H9 (cell line): ENCODE data around the gene CNNM1. TPM values are rescaled to one million over a fixed set of nuclear protein-coding genes. Genes with fewer than 3 reads are reported as not detected.

Experiments
- DNase-seq: peaks from one replicate; pipeline ENCODE4 v3.0.0-alpha.2; 2017
- H2AFZ ChIP-seq: one replicate; pipeline ENCODE4 v1.6.1; 2013; ENCODE audit warnings: mild to moderate bottlenecking, low read length, control low read depth, moderate library complexity
- H2AK5ac ChIP-seq: 2 replicates; pipeline ENCODE4 v1.6.1; 2013; ENCODE audit warnings: low read length, control low read depth, mixed read lengths; ENCODE audit not compliant: insufficient read length
- H2BK120ac ChIP-seq: one replicate; pipeline ENCODE4 v1.6.1; 2013; ENCODE audit warnings: low read depth, mild to moderate bottlenecking, low read length, control low read depth, inconsistent platforms; ENCODE audit not compliant: poor library complexity, severe bottlenecking
- H2BK12ac ChIP-seq: 2 replicates; pipeline ENCODE4 v1.6.1; 2013; ENCODE audit warnings: low read length, control low read depth, mixed read lengths, low read depth; ENCODE audit not compliant: insufficient read length
- H2BK15ac ChIP-seq: 2 replicates; pipeline ENCODE4 v1.6.1; 2013; ENCODE audit warnings: low read depth, low read length, control low read depth
- H2BK20ac ChIP-seq: one replicate; pipeline ENCODE4 v1.6.1; 2013; ENCODE audit warnings: low read depth, mild to moderate bottlenecking, low read length, control low read depth, inconsistent platforms; ENCODE audit not compliant: poor library complexity, severe bottlenecking
- H2BK5ac ChIP-seq: 2 replicates; pipeline ENCODE4 v1.6.1; 2013; ENCODE audit warnings: low read length, control low read depth, mixed read lengths; ENCODE audit not compliant: insufficient read length
- H3K14ac ChIP-seq: 2 replicates; pipeline ENCODE4 v1.6.1; 2013; ENCODE audit warnings: low read length, control low read depth; ENCODE audit not compliant: insufficient read depth
- H3K18ac ChIP-seq: 2 replicates; pipeline ENCODE4 v1.6.1; 2013; ENCODE audit warnings: low read depth, mild to moderate bottlenecking, mixed read lengths, low read length, control low read depth; ENCODE audit not compliant: insufficient read length
- H3K23ac ChIP-seq: 2 replicates; pipeline ENCODE4 v1.6.1; 2013; ENCODE audit warnings: low read length, control low read depth, mixed read lengths, low read depth; ENCODE audit not compliant: insufficient read length
- H3K23me2 ChIP-seq: 2 replicates; pipeline ENCODE4 v1.6.1; 2013; ENCODE audit warnings: low read depth, mild to moderate bottlenecking, mixed read lengths, low read length, control low read depth; ENCODE audit not compliant: insufficient read length, poor library complexity, severe bottlenecking
- H3K27ac ChIP-seq: 2 replicates; pipeline ENCODE4 v1.5.1; 2013; ENCODE audit warnings: low read length, control low read depth, mixed read lengths, low read depth; ENCODE audit not compliant: insufficient read length
- H3K27me3 ChIP-seq: 2 replicates; pipeline ENCODE4 v1.6.1; 2013; ENCODE audit warnings: low read length, control low read depth, inconsistent platforms; ENCODE audit not compliant: insufficient read depth
- H3K4ac ChIP-seq: 2 replicates; pipeline ENCODE4 v1.6.1; 2013; ENCODE audit warnings: low read depth, mild to moderate bottlenecking, control low read depth, inconsistent platforms, low read length, moderate library complexity
- H3K4me1 ChIP-seq: 2 replicates; pipeline ENCODE4 v1.6.1; 2013; ENCODE audit warnings: low read length, control low read depth, inconsistent platforms; ENCODE audit not compliant: insufficient read depth
- H3K4me2 ChIP-seq: 2 replicates; pipeline ENCODE4 v1.6.1; 2013; ENCODE audit warnings: low read length, control low read depth, mixed read lengths; ENCODE audit not compliant: insufficient read length, insufficient read depth
- H3K56ac ChIP-seq: 2 replicates; pipeline ENCODE4 v1.6.1; 2013; ENCODE audit warnings: low read depth, mild to moderate bottlenecking, mixed read lengths, low read length, control low read depth; ENCODE audit not compliant: insufficient read length
- H3K79me1 ChIP-seq: 2 replicates; pipeline ENCODE4 v1.6.1; 2013; ENCODE audit warnings: low read depth, mild to moderate bottlenecking, moderate library complexity, low read length, control low read depth, inconsistent platforms; ENCODE audit not compliant: insufficient read depth, poor library complexity, severe bottlenecking
- H3K79me2 ChIP-seq: 2 replicates; pipeline ENCODE4 v1.6.1; 2013; ENCODE audit warnings: low read length, control low read depth, inconsistent platforms; ENCODE audit not compliant: insufficient read depth
- H3K9ac ChIP-seq: 2 replicates; pipeline ENCODE4 v1.6.1; 2013; ENCODE audit warnings: low read length, control low read depth, mixed read lengths; ENCODE audit not compliant: insufficient read length; ENCODE audit errors: extremely low read depth
- H3K9me3 ChIP-seq: one replicate; pipeline ENCODE4 v1.6.1; 2013; ENCODE audit warnings: low read depth, low read length, inconsistent platforms; ENCODE audit not compliant: control insufficient read depth
- H3T11ph ChIP-seq: one replicate; pipeline ENCODE4 v1.6.1; 2013; ENCODE audit warnings: mild to moderate bottlenecking, low read length, control low read depth, inconsistent platforms
- H4K20me1 ChIP-seq: one replicate; pipeline ENCODE4 v1.6.1; 2013; ENCODE audit not compliant: control insufficient read depth, insufficient read length, insufficient read depth
- H4K5ac ChIP-seq: 2 replicates; pipeline ENCODE4 v1.6.1; 2013; ENCODE audit warnings: low read depth, mild to moderate bottlenecking, mixed read lengths, low read length, control low read depth; ENCODE audit not compliant: insufficient read length
- H4K8ac ChIP-seq: replicated peaks from 2 replicates; pipeline ENCODE4 v1.6.1; 2013; ENCODE audit warnings: low read length, control low read depth, mixed read lengths, low read depth; ENCODE audit not compliant: insufficient read length
- H4K91ac ChIP-seq: 2 replicates; pipeline ENCODE4 v1.6.1; 2013; ENCODE audit warnings: low read depth, mild to moderate bottlenecking, moderate library complexity, mixed read lengths, low read length, control low read depth; ENCODE audit not compliant: insufficient read length
- H3K27ac Mint-ChIP-seq, 3 experiments: 2 replicates in 2 of 3; 3 replicates in 1 of 3; pipeline ENCODE4 v1.8.0; 2020 to 2021; ENCODE audit warnings: mixed read lengths in 3 of 3, mild to moderate bottlenecking in 1 of 3, moderate library complexity in 1 of 3
- H3K27me3 Mint-ChIP-seq: 2 replicates; pipeline ENCODE4 v1.8.0; 2021; ENCODE audit warnings: low read depth, mild to moderate bottlenecking, moderate library complexity, mixed read lengths
- H3K36me3 Mint-ChIP-seq, 3 experiments: 2 replicates in 2 of 3; 3 replicates in 1 of 3; pipeline ENCODE4 v1.8.0; 2020 to 2021; ENCODE audit warnings: low read depth in 3 of 3, mixed read lengths in 3 of 3; ENCODE audit not compliant: insufficient read depth in 1 of 3
- H3K4me1 Mint-ChIP-seq, 2 experiments: 2 replicates each; pipeline ENCODE4 v1.8.0; 2020; ENCODE audit warnings: mixed read lengths in 2 of 2
- H3K4me3 Mint-ChIP-seq, 2 experiments: 2 replicates in 1 of 2; 3 replicates in 1 of 2; pipeline ENCODE4 v1.8.0; 2020 to 2021; ENCODE audit warnings: mild to moderate bottlenecking in 2 of 2, mixed read lengths in 2 of 2, moderate library complexity in 1 of 2
- H3K9me3 Mint-ChIP-seq, 2 experiments: 2 replicates in 1 of 2; 3 replicates in 1 of 2; pipeline ENCODE4 v1.8.0; 2020; ENCODE audit warnings: mild to moderate bottlenecking in 2 of 2, mixed read lengths in 2 of 2, moderate library complexity in 1 of 2
- WGBS: extraction: QIAGEN DNeasy Blood & Tissue Kit; methylation state at CpG from one replicate; pipeline ENCODE4 v1.1.7; 2013; ENCODE audit warnings: missing lambda C conversion rate, low lambda C conversion rate, mixed read lengths; ENCODE audit not compliant: insufficient read length; ENCODE audit errors: extremely low coverage; 5-methylcytosine and 5-hydroxymethylcytosine counted together
- total RNA-seq: library from RNA; stranded (reverse); gene quantifications from 2 replicates; pipeline ENCODE4 v1.2.1, GENCODE V29; 2021
- TF ChIP-seq, protein P1 (sequence below): fragments of 200-600 bp; sonication (generic); conservative IDR thresholded peaks from 3 replicates; pipeline ENCODE4 v1.8.0; 2021; ENCODE audit warnings: antibody characterized with exemption, mild to moderate bottlenecking

Gene CNNM1
- total RNA-seq, 1 experiment from 2014 or later = 0.35 TPM

DNA sequence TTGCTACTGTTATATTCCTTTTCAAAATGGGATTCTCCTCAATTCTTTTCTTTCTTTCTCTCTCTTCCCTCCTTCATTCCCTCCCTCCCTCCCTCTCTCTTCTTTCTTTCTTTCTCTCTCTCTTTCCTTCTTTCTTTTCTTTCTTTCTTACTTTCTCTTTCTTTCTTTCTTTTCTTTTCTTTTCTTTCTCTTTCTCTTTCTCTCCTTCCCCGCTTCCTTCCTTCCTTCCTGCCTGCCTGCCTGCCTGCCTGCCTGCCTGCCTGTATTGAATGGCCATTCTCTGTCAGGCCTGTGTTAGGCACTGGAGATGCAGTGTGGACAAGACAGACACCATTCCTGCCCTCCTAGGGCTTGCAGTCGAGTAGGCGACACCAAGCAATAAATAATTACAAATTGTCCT, 11.5 kb downstream of the CNNM1 start:
- Histone ChIP-seq H3K4ac (no peak overlapping the region), H3T11ph (no peak overlapping the region), H2BK5ac (no peak overlapping the region), H4K8ac (no peak overlapping the region), H4K91ac (no peak overlapping the region), H3K79me2 (no peaks in the 10 kb centered on the region), H3K27me3 (no peaks in the 10 kb centered on the region), H3K79me1 (no peaks in the 10 kb centered on the region), H3K56ac (no peak overlapping the region), H2BK12ac (no peak overlapping the region), H4K20me1 (no peaks in the 10 kb centered on the region), H2AK5ac (no peak overlapping the region), H3K4me2 (no peak overlapping the region), H4K5ac (no peak overlapping the region), H3K14ac (no peak overlapping the region; the same call in 1 of the 2 replicates), H2AFZ (no peak overlapping the region), H2BK15ac (no peak overlapping the region), H3K27ac (no peak overlapping the region), H3K23me2 (no peaks in the 10 kb centered on the region), H3K4me1 (no peaks in the 10 kb centered on the region), H3K18ac (no peak overlapping the region), H2BK20ac (no peak overlapping the region), H3K9me3 (no peaks in the 10 kb centered on the region), H2BK120ac (no peak overlapping the region), H3K23ac (no peak overlapping the region), H3K9ac (no peak overlapping the region)
- Mint-ChIP-seq H3K27ac (no peak overlapping the region), H3K4me3 (no peak overlapping the region), H3K36me3 (peaks cover 0 to 8% (median 0%) of the 10 kb centered on the region in 3 experiments; a peak in 2 of 7 replicates), H3K4me1 (peaks cover 5 to 16% of the 10 kb centered on the region in 2 experiments), H3K27me3 (peaks cover 11% of the 10 kb centered on the region), H3K9me3 (0 out of 5 replicates have a peak, but pooled peaks cover 0 to 2% of the 10 kb centered on the region in 2 experiments)
- WGBS = no CpG with 5 or more reads among the region's 3 CpGs
- TF ChIP-seq, protein P1, sequence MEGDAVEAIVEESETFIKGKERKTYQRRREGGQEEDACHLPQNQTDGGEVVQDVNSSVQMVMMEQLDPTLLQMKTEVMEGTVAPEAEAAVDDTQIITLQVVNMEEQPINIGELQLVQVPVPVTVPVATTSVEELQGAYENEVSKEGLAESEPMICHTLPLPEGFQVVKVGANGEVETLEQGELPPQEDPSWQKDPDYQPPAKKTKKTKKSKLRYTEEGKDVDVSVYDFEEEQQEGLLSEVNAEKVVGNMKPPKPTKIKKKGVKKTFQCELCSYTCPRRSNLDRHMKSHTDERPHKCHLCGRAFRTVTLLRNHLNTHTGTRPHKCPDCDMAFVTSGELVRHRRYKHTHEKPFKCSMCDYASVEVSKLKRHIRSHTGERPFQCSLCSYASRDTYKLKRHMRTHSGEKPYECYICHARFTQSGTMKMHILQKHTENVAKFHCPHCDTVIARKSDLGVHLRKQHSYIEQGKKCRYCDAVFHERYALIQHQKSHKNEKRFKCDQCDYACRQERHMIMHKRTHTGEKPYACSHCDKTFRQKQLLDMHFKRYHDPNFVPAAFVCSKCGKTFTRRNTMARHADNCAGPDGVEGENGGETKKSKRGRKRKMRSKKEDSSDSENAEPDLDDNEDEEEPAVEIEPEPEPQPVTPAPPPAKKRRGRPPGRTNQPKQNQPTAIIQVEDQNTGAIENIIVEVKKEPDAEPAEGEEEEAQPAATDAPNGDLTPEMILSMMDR = no peak
- no peak for DNase-seq
